ENCODE results near the gene JMJD4. TPM values are rescaled to one million over a fixed set of nuclear protein-coding genes. Genes with fewer than 3 reads are reported as not detected.

The JMJD4 gene
- total RNA-seq, 4 donors from 2014 or later, result 22.7 to 33.9 (median 25.1) TPM

GRCh38 chr1:227765261-227766014 is 30.3 kb upstream of the JMJD4 start:
- DNase-seq (ENCODE audit: low spot score) (no peak), ATAC-seq (ENCODE audit: low FRiP score) (no peak)
- TF ChIP-seq, protein P1, sequence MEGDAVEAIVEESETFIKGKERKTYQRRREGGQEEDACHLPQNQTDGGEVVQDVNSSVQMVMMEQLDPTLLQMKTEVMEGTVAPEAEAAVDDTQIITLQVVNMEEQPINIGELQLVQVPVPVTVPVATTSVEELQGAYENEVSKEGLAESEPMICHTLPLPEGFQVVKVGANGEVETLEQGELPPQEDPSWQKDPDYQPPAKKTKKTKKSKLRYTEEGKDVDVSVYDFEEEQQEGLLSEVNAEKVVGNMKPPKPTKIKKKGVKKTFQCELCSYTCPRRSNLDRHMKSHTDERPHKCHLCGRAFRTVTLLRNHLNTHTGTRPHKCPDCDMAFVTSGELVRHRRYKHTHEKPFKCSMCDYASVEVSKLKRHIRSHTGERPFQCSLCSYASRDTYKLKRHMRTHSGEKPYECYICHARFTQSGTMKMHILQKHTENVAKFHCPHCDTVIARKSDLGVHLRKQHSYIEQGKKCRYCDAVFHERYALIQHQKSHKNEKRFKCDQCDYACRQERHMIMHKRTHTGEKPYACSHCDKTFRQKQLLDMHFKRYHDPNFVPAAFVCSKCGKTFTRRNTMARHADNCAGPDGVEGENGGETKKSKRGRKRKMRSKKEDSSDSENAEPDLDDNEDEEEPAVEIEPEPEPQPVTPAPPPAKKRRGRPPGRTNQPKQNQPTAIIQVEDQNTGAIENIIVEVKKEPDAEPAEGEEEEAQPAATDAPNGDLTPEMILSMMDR (IDR thresholded peaks at IDR 0.05), result no peak

DNA sequence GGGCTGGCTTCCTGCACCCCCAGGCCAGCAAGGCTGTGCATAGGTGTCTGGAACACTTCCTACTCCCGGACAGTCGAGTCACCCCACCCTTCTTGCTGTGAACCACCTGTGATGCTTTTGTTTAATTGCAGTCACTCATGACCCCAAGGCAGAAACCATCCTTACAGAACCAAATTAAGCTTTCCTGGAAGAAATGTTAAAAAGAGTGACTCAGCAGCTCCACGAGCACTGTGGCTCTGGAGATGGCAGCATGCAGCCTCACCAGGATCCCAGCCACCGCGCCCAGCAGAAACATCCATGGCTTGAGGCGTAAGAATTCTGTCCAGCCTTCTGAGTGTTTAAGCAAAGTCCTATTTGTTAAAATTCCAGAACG is 28.9 kb upstream of the JMJD4 start:
- TF ChIP-seq, protein P1 (IDR thresholded peaks at IDR 0.05), result no peak
- ATAC-seq (ENCODE audit: low FRiP score) (no peak), DNase-seq (ENCODE audit: low spot score) (no peak)

GRCh38 chr1:227763246-227764018 is 28.3 kb upstream of the JMJD4 start:
- ATAC-seq (ENCODE audit: low FRiP score) (no peak), DNase-seq (ENCODE audit: low spot score) (no peak)
- TF ChIP-seq, protein P1 (IDR thresholded peaks at IDR 0.05), result no peak

GRCh38 chr1:227762231-227762911 is 27.3 kb upstream of the JMJD4 start:
- ATAC-seq (ENCODE audit: low FRiP score), result peak; percentile 39

GRCh38 chr1:227761621-227762230 is 26.6 kb upstream of the JMJD4 start:
- DNase-seq (ENCODE audit: low spot score) (no peak), ATAC-seq (ENCODE audit: low FRiP score) (no peak)
- TF ChIP-seq, protein P1 (IDR thresholded peaks at IDR 0.05), result no peak

More at GRCh38 chr1:227762231-227762911, 27.3 kb upstream of the JMJD4 start:
- TF ChIP-seq, protein P1 (IDR thresholded peaks at IDR 0.05), result peak in 1 of 3 donors; percentile 33
- peak; percentile 46 for DNase-seq (ENCODE audit: low spot score)

DNA sequence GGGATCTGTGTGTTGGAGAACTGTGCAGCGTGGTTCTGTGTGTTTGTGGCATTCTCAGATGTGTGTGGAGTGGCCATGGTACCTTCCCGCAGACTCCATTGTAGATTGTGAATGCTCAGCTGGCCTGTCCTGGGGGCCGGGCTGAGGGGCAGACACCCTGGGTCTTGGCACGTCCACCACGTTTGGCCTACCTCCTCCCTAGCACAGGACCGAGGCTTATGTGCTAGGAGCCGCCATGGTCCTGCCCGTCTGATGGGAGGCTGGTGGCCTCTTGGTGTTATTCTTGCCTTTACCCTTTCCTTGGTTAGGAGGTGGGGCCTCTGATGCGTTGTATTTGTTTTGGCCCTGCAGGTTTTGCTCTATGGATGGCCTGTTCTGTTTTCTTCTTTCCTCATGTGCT is 25.3 kb upstream of the JMJD4 start:
- ATAC-seq (ENCODE audit: low FRiP score), result no peak
- TF ChIP-seq, protein P1 (IDR thresholded peaks at IDR 0.05), result no peak
- DNase-seq (ENCODE audit: low spot score), result no peak

All from omental fat pad (tissue), 4 donors.